Astrocyte (in vitro differentiated cells and primary cell): Measurements from ENCODE around the gene IL13. TPM values are rescaled to one million over a fixed set of nuclear protein-coding genes. Genes with fewer than 3 reads are reported as not detected.

Experiments
- DNase-seq: peaks from one replicate; pipeline ENCODE4 v3.0.0-alpha.2; 2010; ENCODE audit warnings: low read depth
- FAIRE-seq: peaks from 2 replicates; lab custom pipeline; 2011; peaks lifted over from hg19 to GRCh38; lab: Jason Lieb, UNC
- H2AFZ ChIP-seq: 2 replicates; pipeline ENCODE4 v1.6.0; 2012; ENCODE audit warnings: low read depth, low read length, inconsistent platforms
- H3K27ac ChIP-seq: 2 replicates; pipeline ENCODE4 v1.5.1; 2011; ENCODE audit warnings: low read depth, low read length, inconsistent platforms
- H3K27me3 ChIP-seq: 2 replicates; pipeline ENCODE4 v1.6.0; 2011; ENCODE audit warnings: low read length, inconsistent platforms; ENCODE audit not compliant: insufficient read depth
- H3K36me3 ChIP-seq: 2 replicates; pipeline ENCODE4 v1.5.1; 2011; ENCODE audit warnings: low read length, inconsistent platforms; ENCODE audit not compliant: insufficient read depth
- H3K4me1 ChIP-seq: 2 replicates; pipeline ENCODE4 v1.5.1; 2011; ENCODE audit warnings: low read length, inconsistent platforms; ENCODE audit not compliant: insufficient read depth
- H3K4me2 ChIP-seq: 2 replicates; pipeline ENCODE4 v1.6.0; 2012; ENCODE audit warnings: low read length, inconsistent platforms
- H3K4me3 ChIP-seq: 2 replicates; pipeline ENCODE4 v1.5.1; 2011; ENCODE audit warnings: low read depth, mild to moderate bottlenecking, low read length, inconsistent platforms; ENCODE audit not compliant: insufficient read depth
- H3K79me2 ChIP-seq: 2 replicates; pipeline ENCODE4 v1.6.0; 2012; ENCODE audit warnings: mild to moderate bottlenecking, low read length, inconsistent platforms; ENCODE audit not compliant: insufficient read depth
- H3K9ac ChIP-seq: 2 replicates; pipeline ENCODE4 v1.6.0; 2012; ENCODE audit warnings: mild to moderate bottlenecking, low read length, inconsistent platforms
- H3K9me3 ChIP-seq: 2 replicates; pipeline ENCODE4 v1.5.1; 2012; ENCODE audit warnings: low read depth, mild to moderate bottlenecking, low read length, inconsistent platforms; ENCODE audit not compliant: insufficient read depth
- H4K20me1 ChIP-seq: 2 replicates; pipeline ENCODE4 v1.6.0; 2012; ENCODE audit warnings: low read length, inconsistent platforms; ENCODE audit not compliant: insufficient read depth
- H3K27ac Mint-ChIP-seq: one replicate; pipeline ENCODE4 v1.8.0; 2021; ENCODE audit warnings: mild to moderate bottlenecking, mixed read lengths; ENCODE audit not compliant: unreplicated experiment
- H3K27me3 Mint-ChIP-seq: one replicate; pipeline ENCODE4 v1.8.0; 2021; ENCODE audit warnings: low read depth, mixed read lengths; ENCODE audit not compliant: unreplicated experiment
- H3K36me3 Mint-ChIP-seq: one replicate; pipeline ENCODE4 v1.8.0; 2021; ENCODE audit warnings: low read depth, mixed read lengths; ENCODE audit not compliant: unreplicated experiment
- H3K4me1 Mint-ChIP-seq: one replicate; pipeline ENCODE4 v1.8.0; 2021; ENCODE audit warnings: low read depth, mixed read lengths; ENCODE audit not compliant: unreplicated experiment
- H3K4me3 Mint-ChIP-seq: one replicate; pipeline ENCODE4 v1.8.0; 2021; ENCODE audit warnings: mild to moderate bottlenecking, moderate library complexity, mixed read lengths; ENCODE audit not compliant: unreplicated experiment
- H3K9me3 Mint-ChIP-seq: one replicate; pipeline ENCODE4 v1.8.0; 2021; ENCODE audit warnings: mild to moderate bottlenecking, mixed read lengths; ENCODE audit not compliant: unreplicated experiment
- CTCF ChIP-seq: IDR thresholded peaks from 2 replicates; pipeline ENCODE4 v1.5.1; 2011; ENCODE audit warnings: low read depth, mild to moderate bottlenecking, inconsistent platforms, low read length, moderate library complexity; ENCODE audit not compliant: insufficient read depth
- EZH2 ChIP-seq: IDR thresholded peaks from 2 replicates; pipeline ENCODE4 v1.6.1; 2012; ENCODE audit warnings: mild to moderate bottlenecking, low read length, inconsistent platforms; ENCODE audit not compliant: insufficient read depth
- total RNA-seq: library from RNA; stranded (reverse); gene quantifications from 2 replicates; pipeline ENCODE4 v1.2.1, GENCODE V29; 2021

Gene IL13
- total RNA-seq, 1 donor from 2014 or later, result not detected

GRCh38 chr5:132644177-132644576, 13.8 kb upstream of the IL13 start:
- Histone ChIP-seq H3K9me3 (no peaks in the 10 kb centered on the region), H3K9ac (no peak overlapping the region), H3K4me3 (no peak overlapping the region), H3K27ac (no peak overlapping the region), H3K4me2 (no peak overlapping the region), H3K79me2 (no peaks in the 10 kb centered on the region), H3K27me3 (peaks cover 2% of the 10 kb centered on the region), H3K36me3 (peaks cover 16% of the 10 kb centered on the region), H3K4me1 (no peaks in the 10 kb centered on the region), H4K20me1 (no peaks in the 10 kb centered on the region), H2AFZ (no peak overlapping the region)
- TF ChIP-seq CTCF, result no peak
- no peak for TF ChIP-seq EZH2
- H3K27me3 Mint-ChIP-seq, result no peaks in the 10 kb centered on the region
- H3K4me1 Mint-ChIP-seq, result peaks cover 1% of the 10 kb centered on the region
- no peak overlapping the region for H3K4me3 Mint-ChIP-seq
- H3K27ac Mint-ChIP-seq, result no peak overlapping the region
- no peak for DNase-seq
- FAIRE-seq, result no peak
- peaks cover 10% of the 10 kb centered on the region for H3K36me3 Mint-ChIP-seq
- peaks cover 3% of the 10 kb centered on the region for H3K9me3 Mint-ChIP-seq

- DNase-seq (no peak), FAIRE-seq (no peak)
- H3K9ac ChIP-seq, result no peak overlapping the region
- no peaks in the 10 kb centered on the region for H3K79me2 ChIP-seq
- Mint-ChIP-seq H3K27me3 (no peaks in the 10 kb centered on the region), H3K36me3 (peaks cover 10% of the 10 kb centered on the region), H3K9me3 (peaks cover 3% of the 10 kb centered on the region), H3K27ac (no peak overlapping the region), H3K4me3 (no peak overlapping the region), H3K4me1 (no peaks in the 10 kb centered on the region)
- H3K4me3 ChIP-seq, result no peak overlapping the region
- no peak overlapping the region for H3K4me2 ChIP-seq
- H2AFZ ChIP-seq, result no peak overlapping the region
- H3K27me3 ChIP-seq, result peaks cover 2% of the 10 kb centered on the region
- H3K27ac ChIP-seq, result no peak overlapping the region
- H3K36me3 ChIP-seq, result peaks cover 7% of the 10 kb centered on the region
- H4K20me1 ChIP-seq, result no peaks in the 10 kb centered on the region
- H3K9me3 ChIP-seq, result no peaks in the 10 kb centered on the region
- no peaks in the 10 kb centered on the region for H3K4me1 ChIP-seq
- no peak for TF ChIP-seq EZH2
- TF ChIP-seq CTCF, result no peak
Observed at GRCh38 chr5:132646583-132647266, 11.2 kb upstream of the IL13 start.

GRCh38 chr5:132647473-132647872, 10.5 kb upstream of the IL13 start:
- Histone ChIP-seq H2AFZ (no peak overlapping the region), H3K4me2 (no peak overlapping the region), H3K9ac (no peak overlapping the region), H3K9me3 (no peaks in the 10 kb centered on the region), H3K27ac (no peak overlapping the region), H3K4me3 (no peak overlapping the region), H3K4me1 (no peaks in the 10 kb centered on the region), H4K20me1 (no peaks in the 10 kb centered on the region), H3K36me3 (peaks cover 2% of the 10 kb centered on the region), H3K79me2 (no peaks in the 10 kb centered on the region), H3K27me3 (peaks cover 2% of the 10 kb centered on the region)
- H3K27ac Mint-ChIP-seq, result no peak overlapping the region
- DNase-seq (no peak), FAIRE-seq (no peak)
- no peak for TF ChIP-seq EZH2
- H3K9me3 Mint-ChIP-seq, result peaks cover 3% of the 10 kb centered on the region
- no peaks in the 10 kb centered on the region for H3K27me3 Mint-ChIP-seq
- no peaks in the 10 kb centered on the region for H3K4me1 Mint-ChIP-seq
- H3K36me3 Mint-ChIP-seq, result peaks cover 10% of the 10 kb centered on the region
- no peak overlapping the region for H3K4me3 Mint-ChIP-seq
